GM19455 (cell line): Measurements from ENCODE around the gene KIF9.
"Not testable (repeated sequence)": the region's sequence is repeated elsewhere in the genome, so short reads cannot be mapped to it uniquely, and the experiment has no call there.

ENCODE experiments used
- ATAC-seq: cut with Tn5 transposase; IDR thresholded peaks from one replicate; pipeline ENCODE4 v1.9.1; 2021; ENCODE audit not compliant: unreplicated experiment

KIF9 gene

DNA sequence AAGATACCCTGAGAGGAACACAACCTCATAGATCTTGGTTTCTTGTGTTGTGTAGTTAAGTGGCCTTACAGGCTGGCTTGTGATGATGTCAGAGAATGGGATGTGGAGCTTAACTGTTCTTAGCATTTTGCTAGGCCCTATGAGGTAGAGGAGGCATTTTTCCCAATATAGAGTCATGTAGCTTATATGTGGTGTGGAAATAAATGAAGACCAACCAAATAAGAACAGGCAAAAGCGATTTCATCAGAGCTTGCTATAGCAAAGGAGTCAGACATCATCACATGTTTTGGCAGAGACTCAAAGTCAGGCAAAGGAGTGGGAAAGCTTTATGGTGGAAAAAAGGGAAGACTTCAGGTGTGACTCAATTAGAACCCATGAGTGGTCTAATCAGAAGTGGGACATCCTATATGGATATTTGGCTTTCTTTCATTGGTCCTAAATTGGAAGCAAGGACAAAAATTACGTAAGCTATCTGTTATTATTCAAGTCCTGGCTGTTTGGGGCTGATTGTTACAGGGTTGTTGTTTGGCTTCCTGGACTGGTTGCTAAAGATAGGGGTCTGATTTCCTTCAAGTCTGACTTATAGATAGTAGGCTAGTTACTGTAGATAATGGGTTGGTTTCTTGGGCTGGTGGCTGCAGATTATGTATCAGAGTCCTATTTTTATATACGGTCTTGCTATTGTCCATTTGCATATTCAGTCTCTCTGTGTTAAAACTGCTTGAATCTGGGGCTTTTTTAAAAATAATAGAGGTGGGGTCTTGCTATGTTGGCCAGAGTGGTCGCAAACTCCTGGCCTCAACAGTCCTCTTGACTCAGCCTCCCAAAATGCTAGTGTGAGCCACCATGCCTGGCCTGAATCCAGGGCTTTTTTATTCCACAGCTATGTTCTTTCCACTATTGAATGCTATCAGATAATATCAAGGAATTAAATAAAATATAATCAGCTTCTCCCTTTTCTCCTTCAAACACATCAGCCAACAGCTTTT lies 88.4 kb downstream of the KIF9 start:
- ATAC-seq = no peak

DNA sequence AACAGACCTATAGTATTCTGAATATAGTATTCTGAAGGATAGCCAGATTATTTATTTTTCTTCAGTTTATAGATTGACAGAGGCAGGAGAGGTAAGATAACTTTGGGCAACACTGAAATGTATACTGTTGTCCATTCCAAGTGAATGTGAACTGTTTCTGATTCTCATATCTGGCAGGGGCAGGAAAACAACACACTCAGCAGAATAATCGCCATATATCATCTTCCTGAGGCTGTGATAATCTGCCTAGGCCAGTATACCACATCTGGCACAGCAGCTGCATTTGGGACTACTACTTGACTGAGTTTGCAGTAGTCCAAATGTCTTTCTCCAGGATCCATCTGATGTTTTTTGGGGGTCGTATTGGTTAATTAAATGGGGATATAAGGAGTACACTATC lies 96.3 kb downstream of the KIF9 start:
- no peak for ATAC-seq

DNA sequence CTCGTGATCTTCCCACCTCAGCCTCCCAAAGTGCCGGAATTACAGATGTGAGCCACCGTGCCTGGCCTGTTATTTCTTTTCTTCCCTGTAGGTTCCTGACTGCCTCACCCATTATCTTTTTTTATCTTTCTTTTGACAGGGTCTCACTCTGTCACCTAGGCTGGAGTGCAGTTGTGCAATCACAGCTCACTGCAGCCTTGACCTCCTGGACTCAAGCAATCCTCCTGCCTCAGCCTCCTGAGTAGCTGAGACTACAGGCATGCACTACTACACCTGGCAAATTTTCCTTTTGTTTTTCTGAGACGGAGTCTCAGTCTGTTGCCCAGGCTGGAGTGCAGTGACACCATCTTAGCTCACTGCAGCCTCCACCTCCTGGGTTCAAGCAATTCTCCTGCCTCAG lies 100.9 kb downstream of the KIF9 start:
- not testable (repeated sequence) for ATAC-seq

DNA sequence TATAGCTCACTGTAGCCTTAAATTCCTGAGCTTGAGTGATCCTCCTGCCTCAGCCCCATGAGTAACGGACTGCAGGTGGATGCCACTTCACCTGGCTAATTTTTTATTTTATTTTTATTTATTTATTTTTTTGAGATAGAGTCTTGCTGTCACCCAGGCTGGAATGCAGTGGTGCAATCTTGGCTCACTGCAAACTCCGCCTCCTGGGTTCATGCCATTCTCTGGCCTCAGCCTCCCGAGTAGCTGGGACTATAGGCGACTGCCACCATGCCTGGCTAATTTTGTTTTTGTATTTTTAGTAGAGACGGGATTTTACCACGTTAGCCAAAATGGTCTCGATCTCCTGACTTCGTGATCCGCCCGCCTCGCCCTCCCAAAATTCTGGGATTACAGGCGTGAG lies 102.6 kb downstream of the KIF9 start:
- ATAC-seq = not testable (repeated sequence)
